Measurements from ENCODE around the gene CASP10. TPM values are rescaled to one million over a fixed set of nuclear protein-coding genes. Genes with fewer than 3 reads are reported as not detected.

The CASP10 gene
- total and polyA plus RNA-seq, 2 of the 13 experiments (the other 11 are each of a cell fraction or from before 2014, with no cell fraction given), result 22.2 to 23.8 TPM

DNA sequence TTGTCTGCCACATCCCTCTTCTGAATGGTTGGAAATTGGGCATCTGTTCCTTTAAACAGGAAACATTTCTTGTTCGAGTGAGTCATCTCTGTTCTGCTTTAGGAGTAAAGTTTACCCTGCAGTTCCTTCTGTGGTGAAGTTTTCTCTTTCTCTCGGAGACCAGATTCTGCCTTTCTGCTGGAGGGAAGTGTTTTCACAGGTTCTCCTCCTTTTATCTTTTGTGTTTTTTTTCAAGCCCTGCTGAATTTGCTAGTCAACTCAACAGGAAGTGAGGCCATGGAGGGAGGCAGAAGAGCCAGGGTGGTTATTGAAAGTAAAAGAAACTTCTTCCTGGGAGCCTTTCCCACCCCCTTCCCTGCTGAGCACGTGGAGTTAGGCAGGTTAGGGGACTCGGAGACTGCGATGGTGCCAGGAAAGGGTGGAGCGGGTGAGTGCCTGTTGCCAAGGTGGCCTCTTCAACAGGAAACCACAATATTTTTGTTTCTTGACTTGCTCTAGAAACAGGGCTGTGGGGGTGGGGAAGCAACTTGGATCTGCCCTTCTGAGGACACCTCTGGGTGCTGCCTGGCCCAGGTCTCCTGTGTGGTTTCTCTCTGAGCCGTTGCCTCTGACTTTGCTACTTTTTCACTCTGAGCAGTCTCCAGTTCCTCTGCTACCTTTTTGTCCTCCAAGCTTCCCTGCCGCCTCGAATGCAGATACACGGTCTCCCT, 75.2 kb downstream of the CASP10 start (continued):
- TF ChIP-seq, protein P1, sequence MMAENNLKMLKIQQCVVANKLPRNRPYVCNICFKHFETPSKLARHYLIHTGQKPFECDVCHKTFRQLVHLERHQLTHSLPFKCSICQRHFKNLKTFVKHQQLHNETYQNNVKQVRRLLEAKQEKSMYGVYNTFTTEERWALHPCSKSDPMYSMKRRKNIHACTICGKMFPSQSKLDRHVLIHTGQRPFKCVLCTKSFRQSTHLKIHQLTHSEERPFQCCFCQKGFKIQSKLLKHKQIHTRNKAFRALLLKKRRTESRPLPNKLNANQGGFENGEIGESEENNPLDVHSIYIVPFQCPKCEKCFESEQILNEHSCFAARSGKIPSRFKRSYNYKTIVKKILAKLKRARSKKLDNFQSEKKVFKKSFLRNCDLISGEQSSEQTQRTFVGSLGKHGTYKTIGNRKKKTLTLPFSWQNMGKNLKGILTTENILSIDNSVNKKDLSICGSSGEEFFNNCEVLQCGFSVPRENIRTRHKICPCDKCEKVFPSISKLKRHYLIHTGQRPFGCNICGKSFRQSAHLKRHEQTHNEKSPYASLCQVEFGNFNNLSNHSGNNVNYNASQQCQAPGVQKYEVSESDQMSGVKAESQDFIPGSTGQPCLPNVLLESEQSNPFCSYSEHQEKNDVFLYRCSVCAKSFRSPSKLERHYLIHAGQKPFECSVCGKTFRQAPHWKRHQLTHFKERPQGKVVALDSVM (CRISPR knock-in tag; IDR thresholded peaks at IDR 0.05), result 0 out of 2 replicates have a peak, but pooled peaks have one; percentile 13
- TF ChIP-seq ZNF17 (CRISPR knock-in tag; IDR thresholded peaks at IDR 0.05) (no peak), ZFP82 (CRISPR knock-in tag; IDR thresholded peaks at IDR 0.05; ENCODE audit: borderline replicate concordance) (no peak), BHLHE40 (IDR thresholded peaks at IDR 0.05; ENCODE audit: low read length) (peak; percentile 44; the same call in 1 of the 2 replicates), KAT2B (IDR thresholded peaks at IDR 0.05; ENCODE audit: borderline replicate concordance, low read depth, low read length) (no peak), KLF15 (CRISPR knock-in tag; IDR thresholded peaks at IDR 0.05; ENCODE audit: borderline replicate concordance) (no peak), KDM3A (CRISPR knock-in tag; IDR thresholded peaks at IDR 0.05; ENCODE audit: low read depth) (no peak), SRSF1 (optimal IDR thresholded peaks at IDR 0.05; ENCODE audit: low read depth, low read length) (peak; percentile 53), TBX3 (IDR thresholded peaks at IDR 0.05; ENCODE audit: borderline replicate concordance) (no peak), GATA4 (IDR thresholded peaks at IDR 0.05; ENCODE audit: borderline replicate concordance, low read depth) (no peak), ZNF331 (CRISPR knock-in tag; IDR thresholded peaks at IDR 0.05) (0 out of 2 replicates have a peak, but pooled peaks have one; percentile 19), ZNF235 (CRISPR knock-in tag; IDR thresholded peaks at IDR 0.05; ENCODE audit: borderline replicate concordance) (no peak), NR2F2 (IDR thresholded peaks at IDR 0.05; ENCODE audit: borderline replicate concordance, low read depth) (0 out of 2 replicates have a peak, but pooled peaks have one; percentile 34), POLR2AphosphoS5 (IDR thresholded peaks at IDR 0.05; ENCODE audit: low read depth, low read length) (peak; percentile 71), HHEX (CRISPR knock-in tag; IDR thresholded peaks at IDR 0.05) (no peak), SRY (CRISPR knock-in tag; IDR thresholded peaks at IDR 0.05) (no peak), NFRKB (IDR thresholded peaks at IDR 0.05) (no peak), ZNF703 (CRISPR knock-in tag; IDR thresholded peaks at IDR 0.05; ENCODE audit: borderline replicate concordance) (no peak)
- TF ChIP-seq, protein P2, sequence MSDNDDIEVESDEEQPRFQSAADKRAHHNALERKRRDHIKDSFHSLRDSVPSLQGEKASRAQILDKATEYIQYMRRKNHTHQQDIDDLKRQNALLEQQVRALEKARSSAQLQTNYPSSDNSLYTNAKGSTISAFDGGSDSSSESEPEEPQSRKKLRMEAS (IDR thresholded peaks at IDR 0.05), result peak; percentile 98
- TF ChIP-seq, protein P3, sequence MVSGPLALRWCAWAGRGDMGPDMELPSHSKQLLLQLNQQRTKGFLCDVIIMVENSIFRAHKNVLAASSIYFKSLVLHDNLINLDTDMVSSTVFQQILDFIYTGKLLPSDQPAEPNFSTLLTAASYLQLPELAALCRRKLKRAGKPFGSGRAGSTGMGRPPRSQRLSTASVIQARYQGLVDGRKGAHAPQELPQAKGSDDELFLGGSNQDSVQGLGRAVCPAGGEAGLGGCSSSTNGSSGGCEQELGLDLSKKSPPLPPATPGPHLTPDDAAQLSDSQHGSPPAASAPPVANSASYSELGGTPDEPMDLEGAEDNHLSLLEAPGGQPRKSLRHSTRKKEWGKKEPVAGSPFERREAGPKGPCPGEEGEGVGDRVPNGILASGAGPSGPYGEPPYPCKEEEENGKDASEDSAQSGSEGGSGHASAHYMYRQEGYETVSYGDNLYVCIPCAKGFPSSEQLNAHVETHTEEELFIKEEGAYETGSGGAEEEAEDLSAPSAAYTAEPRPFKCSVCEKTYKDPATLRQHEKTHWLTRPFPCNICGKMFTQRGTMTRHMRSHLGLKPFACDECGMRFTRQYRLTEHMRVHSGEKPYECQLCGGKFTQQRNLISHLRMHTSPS (CRISPR knock-in tag; IDR thresholded peaks at IDR 0.05; ENCODE audit: low read depth), result no peak; the same call in 1 of the 2 replicates
- TF ChIP-seq, protein P4, sequence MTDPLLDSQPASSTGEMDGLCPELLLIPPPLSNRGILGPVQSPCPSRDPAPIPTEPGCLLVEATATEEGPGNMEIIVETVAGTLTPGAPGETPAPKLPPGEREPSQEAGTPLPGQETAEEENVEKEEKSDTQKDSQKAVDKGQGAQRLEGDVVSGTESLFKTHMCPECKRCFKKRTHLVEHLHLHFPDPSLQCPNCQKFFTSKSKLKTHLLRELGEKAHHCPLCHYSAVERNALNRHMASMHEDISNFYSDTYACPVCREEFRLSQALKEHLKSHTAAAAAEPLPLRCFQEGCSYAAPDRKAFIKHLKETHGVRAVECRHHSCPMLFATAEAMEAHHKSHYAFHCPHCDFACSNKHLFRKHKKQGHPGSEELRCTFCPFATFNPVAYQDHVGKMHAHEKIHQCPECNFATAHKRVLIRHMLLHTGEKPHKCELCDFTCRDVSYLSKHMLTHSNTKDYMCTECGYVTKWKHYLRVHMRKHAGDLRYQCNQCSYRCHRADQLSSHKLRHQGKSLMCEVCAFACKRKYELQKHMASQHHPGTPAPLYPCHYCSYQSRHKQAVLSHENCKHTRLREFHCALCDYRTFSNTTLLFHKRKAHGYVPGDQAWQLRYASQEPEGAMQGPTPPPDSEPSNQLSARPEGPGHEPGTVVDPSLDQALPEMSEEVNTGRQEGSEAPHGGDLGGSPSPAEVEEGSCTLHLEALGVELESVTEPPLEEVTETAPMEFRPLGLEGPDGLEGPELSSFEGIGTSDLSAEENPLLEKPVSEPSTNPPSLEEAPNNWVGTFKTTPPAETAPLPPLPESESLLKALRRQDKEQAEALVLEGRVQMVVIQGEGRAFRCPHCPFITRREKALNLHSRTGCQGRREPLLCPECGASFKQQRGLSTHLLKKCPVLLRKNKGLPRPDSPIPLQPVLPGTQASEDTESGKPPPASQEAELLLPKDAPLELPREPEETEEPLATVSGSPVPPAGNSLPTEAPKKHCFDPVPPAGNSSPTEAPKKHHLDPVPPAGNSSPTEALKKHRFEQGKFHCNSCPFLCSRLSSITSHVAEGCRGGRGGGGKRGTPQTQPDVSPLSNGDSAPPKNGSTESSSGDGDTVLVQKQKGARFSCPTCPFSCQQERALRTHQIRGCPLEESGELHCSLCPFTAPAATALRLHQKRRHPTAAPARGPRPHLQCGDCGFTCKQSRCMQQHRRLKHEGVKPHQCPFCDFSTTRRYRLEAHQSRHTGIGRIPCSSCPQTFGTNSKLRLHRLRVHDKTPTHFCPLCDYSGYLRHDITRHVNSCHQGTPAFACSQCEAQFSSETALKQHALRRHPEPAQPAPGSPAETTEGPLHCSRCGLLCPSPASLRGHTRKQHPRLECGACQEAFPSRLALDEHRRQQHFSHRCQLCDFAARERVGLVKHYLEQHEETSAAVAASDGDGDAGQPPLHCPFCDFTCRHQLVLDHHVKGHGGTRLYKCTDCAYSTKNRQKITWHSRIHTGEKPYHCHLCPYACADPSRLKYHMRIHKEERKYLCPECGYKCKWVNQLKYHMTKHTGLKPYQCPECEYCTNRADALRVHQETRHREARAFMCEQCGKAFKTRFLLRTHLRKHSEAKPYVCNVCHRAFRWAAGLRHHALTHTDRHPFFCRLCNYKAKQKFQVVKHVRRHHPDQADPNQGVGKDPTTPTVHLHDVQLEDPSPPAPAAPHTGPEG (CRISPR knock-in tag; IDR thresholded peaks at IDR 0.05), result no peak

All from HepG2 (cell line).